Ishikawa (cell line): Measurements from ENCODE around the gene UBE2O.
A peak's percentile ranks its signal among the peaks of the same experiment; 100 is the strongest.

ENCODE experiments used
- CEBPB ChIP-seq: IDR thresholded peaks from 2 replicates; pipeline ENCODE4 v1.6.1; 2012
- EGR1 ChIP-seq: IDR thresholded peaks from 2 replicates; pipeline ENCODE4 v1.6.1; 2012
- EP300 ChIP-seq: IDR thresholded peaks from 2 replicates; pipeline ENCODE4 v1.6.1; 2012; ENCODE audit warnings: borderline replicate concordance
- FOXM1 ChIP-seq: IDR thresholded peaks from 2 replicates; pipeline ENCODE4 v1.6.1; 2012; ENCODE audit warnings: low read depth, borderline replicate concordance
- NFIC ChIP-seq: IDR thresholded peaks from 2 replicates; pipeline ENCODE4 v1.6.1; 2012
- RAD21 ChIP-seq: IDR thresholded peaks from 2 replicates; pipeline ENCODE4 v1.6.1; 2012; ENCODE audit warnings: low read depth
- TAF1 ChIP-seq: IDR thresholded peaks from 2 replicates; pipeline ENCODE4 v1.6.1; 2012; ENCODE audit warnings: low read depth, mild to moderate bottlenecking
- YY1 ChIP-seq: IDR thresholded peaks from 2 replicates; pipeline ENCODE4 v1.6.1; 2012; ENCODE audit warnings: low read depth

DNA sequence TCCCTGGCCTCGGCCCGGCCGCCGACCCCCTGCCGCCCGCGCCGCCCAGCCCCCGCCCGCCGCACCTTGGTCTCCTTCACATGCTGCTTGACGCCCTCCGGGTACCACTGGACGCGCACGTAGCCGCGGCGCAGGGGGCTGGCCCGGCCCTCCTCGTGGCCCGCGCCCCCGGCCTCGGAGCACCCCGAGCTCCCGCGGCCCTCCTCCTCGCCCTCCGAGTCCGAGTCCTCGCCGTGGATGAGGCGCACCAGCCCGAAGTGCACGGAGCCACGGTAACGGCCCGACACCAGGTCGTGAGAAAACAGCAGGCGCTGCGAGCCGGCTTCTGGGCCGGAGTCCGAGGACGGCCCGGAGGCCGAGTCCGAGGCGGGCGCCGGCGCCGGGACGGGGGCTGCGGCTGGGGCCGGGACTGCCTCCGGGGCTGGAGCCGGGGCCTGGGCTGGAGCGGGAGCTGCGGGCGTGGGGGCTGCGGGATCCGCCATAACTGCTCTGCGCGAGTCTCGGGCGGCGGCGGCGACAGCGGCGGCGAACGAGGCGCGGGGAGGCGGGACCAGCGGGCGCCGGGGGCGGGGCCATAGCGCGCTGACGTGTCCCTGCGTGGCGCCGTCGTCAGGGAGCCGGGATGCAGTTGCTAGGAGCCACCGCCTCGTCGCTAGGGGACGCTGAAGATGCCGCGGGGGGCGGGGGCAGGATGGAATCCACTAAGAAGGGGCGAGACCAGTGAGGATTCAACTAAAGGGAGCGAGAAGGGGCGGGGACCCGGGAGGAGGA lies at the start of gene UBE2O:
- TF ChIP-seq YY1, result peak; percentile 88
- no peak for TF ChIP-seq NFIC
- peak; percentile 52 for TF ChIP-seq TAF1
- TF ChIP-seq RAD21, result no peak
- no peak for TF ChIP-seq CEBPB
- no peak for TF ChIP-seq EP300
- peak; percentile 27; the same call in 1 of the 2 replicates for TF ChIP-seq EGR1
- TF ChIP-seq FOXM1, result 0 out of 2 replicates have a peak, but pooled peaks have one; percentile 24
